GM12873 (cell line): ENCODE measurements around the gene PCDHGA10.

ENCODE experiments used
- TF ChIP-seq, protein P1 (sequence below): IDR thresholded peaks from 2 replicates; pipeline ENCODE4 v1.5.1; 2012; ENCODE audit warnings: low read depth, mild to moderate bottlenecking, moderate library complexity, low read length, control low read depth; ENCODE audit not compliant: insufficient read depth; ENCODE audit errors: missing control alignments

PCDHGA10 gene

DNA sequence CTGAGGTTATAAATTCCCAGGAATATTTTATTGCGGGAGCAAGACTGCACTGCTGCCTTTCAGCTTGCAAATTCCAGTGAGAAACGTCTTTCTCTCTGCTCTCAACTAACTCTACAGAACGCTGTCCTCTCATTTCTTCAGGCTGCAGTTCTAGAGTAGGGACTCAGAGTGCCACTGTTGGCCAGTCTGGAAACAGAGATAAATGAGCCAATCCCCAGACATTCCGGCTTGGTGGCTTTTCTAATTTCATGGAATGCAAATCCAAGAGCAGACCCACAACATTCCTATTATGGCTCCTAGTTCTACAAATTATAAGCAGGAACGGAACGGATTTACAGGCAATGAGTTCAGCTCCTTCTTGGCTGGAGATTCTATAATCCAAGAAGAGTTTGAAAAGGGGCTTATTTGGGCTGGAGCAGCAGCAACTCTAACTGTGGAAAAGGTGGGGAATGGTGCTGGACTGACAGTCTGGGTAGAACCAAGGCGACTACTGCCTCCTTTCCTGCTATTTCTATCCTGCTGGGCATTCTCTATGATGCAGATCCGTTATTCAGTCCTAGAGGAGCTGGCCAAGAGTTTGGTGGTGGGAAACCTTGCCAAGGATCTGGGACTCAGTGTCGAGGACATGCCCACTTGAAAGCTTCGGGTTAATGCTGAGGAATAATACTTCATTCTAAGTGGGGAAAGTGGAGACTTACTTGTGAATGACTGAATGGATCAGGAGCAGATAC is 26.8 kb downstream of the PCDHGA10 start:
- TF ChIP-seq, protein P1, sequence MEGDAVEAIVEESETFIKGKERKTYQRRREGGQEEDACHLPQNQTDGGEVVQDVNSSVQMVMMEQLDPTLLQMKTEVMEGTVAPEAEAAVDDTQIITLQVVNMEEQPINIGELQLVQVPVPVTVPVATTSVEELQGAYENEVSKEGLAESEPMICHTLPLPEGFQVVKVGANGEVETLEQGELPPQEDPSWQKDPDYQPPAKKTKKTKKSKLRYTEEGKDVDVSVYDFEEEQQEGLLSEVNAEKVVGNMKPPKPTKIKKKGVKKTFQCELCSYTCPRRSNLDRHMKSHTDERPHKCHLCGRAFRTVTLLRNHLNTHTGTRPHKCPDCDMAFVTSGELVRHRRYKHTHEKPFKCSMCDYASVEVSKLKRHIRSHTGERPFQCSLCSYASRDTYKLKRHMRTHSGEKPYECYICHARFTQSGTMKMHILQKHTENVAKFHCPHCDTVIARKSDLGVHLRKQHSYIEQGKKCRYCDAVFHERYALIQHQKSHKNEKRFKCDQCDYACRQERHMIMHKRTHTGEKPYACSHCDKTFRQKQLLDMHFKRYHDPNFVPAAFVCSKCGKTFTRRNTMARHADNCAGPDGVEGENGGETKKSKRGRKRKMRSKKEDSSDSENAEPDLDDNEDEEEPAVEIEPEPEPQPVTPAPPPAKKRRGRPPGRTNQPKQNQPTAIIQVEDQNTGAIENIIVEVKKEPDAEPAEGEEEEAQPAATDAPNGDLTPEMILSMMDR, result no peak

DNA sequence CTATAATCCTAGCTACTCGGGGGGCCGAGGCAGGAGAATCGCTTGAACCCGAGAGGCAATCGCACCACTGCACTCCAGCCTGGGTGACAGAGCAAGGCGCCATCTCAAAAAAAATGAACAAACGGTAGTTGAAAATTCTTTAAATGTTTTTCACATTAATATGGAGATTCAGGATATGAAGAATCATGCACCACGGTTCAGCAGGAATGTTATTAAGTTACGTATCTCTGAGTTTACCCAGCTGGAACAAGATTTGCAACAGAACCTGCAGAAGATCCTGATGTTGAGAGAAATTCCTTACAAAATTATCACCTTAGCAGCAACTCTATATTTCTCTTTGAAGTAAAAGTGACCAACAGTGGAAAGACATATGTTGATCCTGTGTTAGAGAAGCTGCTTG is 27.6 kb downstream of the PCDHGA10 start:
- TF ChIP-seq, protein P1, result no peak

DNA sequence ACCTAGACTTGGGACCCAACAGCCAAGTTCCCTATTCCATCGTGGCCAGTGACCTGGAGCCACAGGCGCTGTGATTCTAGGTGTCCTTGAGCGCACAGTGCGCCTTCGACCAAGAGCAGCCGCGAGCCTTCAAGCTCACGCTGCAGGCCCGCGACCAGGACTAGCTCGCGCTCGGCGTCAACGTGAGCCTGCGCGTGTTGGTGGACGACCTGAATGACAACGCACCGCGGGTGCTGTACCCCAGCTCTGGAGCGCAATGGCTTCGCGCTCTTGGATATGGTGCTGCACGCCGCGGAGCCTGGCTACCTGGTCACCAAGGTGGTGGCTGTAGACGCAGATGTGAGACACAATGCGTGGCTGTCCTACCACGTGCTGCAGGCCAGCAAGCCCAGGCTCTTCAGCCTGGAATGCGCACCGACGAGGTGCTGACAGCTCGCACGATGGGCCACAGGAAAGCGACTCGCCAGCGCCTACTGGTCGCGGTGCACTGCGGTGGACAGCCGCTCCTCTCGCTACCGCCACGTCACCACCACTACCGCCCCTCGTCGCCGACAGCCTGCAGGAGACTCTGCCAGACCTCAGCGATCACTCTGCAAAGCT is 28.9 kb downstream of the PCDHGA10 start:
- TF ChIP-seq, protein P1, result no peak

DNA sequence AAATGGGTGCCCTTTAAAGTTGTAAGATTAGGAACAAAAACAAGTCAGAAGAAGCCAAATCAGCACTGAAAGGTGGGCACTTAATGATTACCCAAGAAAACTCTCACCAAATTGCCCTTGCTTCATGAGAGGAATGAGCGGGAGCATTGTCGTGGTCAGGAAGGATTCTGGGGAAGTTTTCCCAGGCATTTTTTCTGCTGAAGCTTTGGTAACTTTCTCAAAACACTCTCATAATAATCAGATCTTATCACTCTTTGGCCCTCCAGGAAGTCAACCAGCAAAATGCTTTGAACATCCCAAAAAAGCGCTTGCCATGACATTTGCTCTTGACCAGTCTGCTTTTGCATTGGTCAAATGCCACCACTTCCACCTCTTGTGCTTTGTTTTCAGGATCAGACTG is 52.6 kb downstream of the PCDHGA10 start:
- TF ChIP-seq, protein P1, result no peak
